GM12878 (cell line): Measurements from ENCODE around the gene FNDC3A. TPM values are rescaled to one million over a fixed set of nuclear protein-coding genes. Genes with fewer than 3 reads are reported as not detected.
A peak's percentile ranks its signal among the peaks of the same experiment; 100 is the strongest.

Experiments
- CEBPB ChIP-seq, 2 experiments: fragments of 150-350 bp in 1 of 2; IDR thresholded peaks; 2 replicates each; pipeline ENCODE4 v1.6.1; 2012 to 2014; ENCODE audit warnings: low read depth in 2 of 2, low read length in 2 of 2, borderline replicate concordance in 1 of 2, inconsistent platforms in 1 of 2
- HDAC6 ChIP-seq: fragments of 200-600 bp; sonication (generic); IDR thresholded peaks from one replicate; pipeline ENCODE4 v1.8.0; 2017; ENCODE audit warnings: antibody characterized with exemption; ENCODE audit not compliant: unreplicated experiment
- MEF2A ChIP-seq: IDR thresholded peaks from 2 replicates; pipeline ENCODE4 v1.6.1; 2011; ENCODE audit warnings: low read depth, mild to moderate bottlenecking, low read length, moderate library complexity; ENCODE audit not compliant: insufficient read depth
- MXI1 ChIP-seq: fragments of 150-350 bp; IDR thresholded peaks from 2 replicates; pipeline ENCODE4 v1.6.1; 2011; ENCODE audit warnings: low read depth, mild to moderate bottlenecking, inconsistent platforms, low read length, improper control_type of control experiment
- NR2C2 ChIP-seq: IDR thresholded peaks from 2 replicates; pipeline ENCODE4 v1.6.1; 2011; ENCODE audit warnings: borderline replicate concordance, low read depth; ENCODE audit not compliant: control insufficient read depth, insufficient read length
- PAX5 ChIP-seq: IDR thresholded peaks from 2 replicates; pipeline ENCODE4 v1.6.1; 2011; ENCODE audit warnings: low read depth, low read length, borderline replicate concordance
- POU2F2 ChIP-seq: IDR thresholded peaks from 3 replicates; pipeline ENCODE4 v1.6.1; 2011; ENCODE audit warnings: low read depth, mild to moderate bottlenecking, low read length, borderline replicate concordance
- RAD21 ChIP-seq: IDR thresholded peaks from 2 replicates; pipeline ENCODE4 v1.6.1; 2011; ENCODE audit warnings: mild to moderate bottlenecking, low read depth, low read length, moderate library complexity; ENCODE audit not compliant: insufficient read depth
- SMARCA5 ChIP-seq: fragments of 450-650 bp; IDR thresholded peaks from 2 replicates; pipeline ENCODE4 v1.6.1; 2017; ENCODE audit warnings: mild to moderate bottlenecking
- TAF1 ChIP-seq: IDR thresholded peaks from 2 replicates; pipeline ENCODE4 v1.6.1; 2011; ENCODE audit warnings: mild to moderate bottlenecking, low read depth, low read length, borderline replicate concordance
- ZNF274 ChIP-seq: IDR thresholded peaks from one replicate; pipeline ENCODE4 v1.8.0; 2011; ENCODE audit not compliant: insufficient read length, insufficient read depth
- polyA plus RNA-seq, 11 experiments: library from polyadenylated mRNA; depleted of rRNA in 4 of 11; unstranded in 6 of 11; stranded (reverse) in 5 of 11; fragments of >200 nt; fragmentation: Nextera tagmentation in 4 of 11; fragmentation: Illumina TruSeq in 1 of 11; extraction: Ambion mirVana in 4 of 11; extraction: Trizol in 1 of 11; gene quantifications; 1 replicate in 1 of 11; 2 replicates in 10 of 11; pipeline versions ENCODE4 v1.2.1 to v1.2.3, GENCODE V29; 2011 to 2016; ENCODE audit warnings: inconsistent platforms in 2 of 11, missing spikeins in 2 of 11, low read depth in 1 of 11
- total RNA-seq, 4 experiments: library from RNA; depleted of rRNA in 3 of 4; stranded (reverse); fragments of >200 nt in 3 of 4; fragmentation: Illumina TruSeq in 1 of 4; extraction: Trizol in 1 of 4; gene quantifications; 2 replicates each; pipeline versions ENCODE4 v1.2.1 to v1.2.3, GENCODE V29; 2013 to 2021
- TF ChIP-seq, protein P1 (sequence below), 3 experiments: IDR thresholded peaks in 2 of 3; conservative IDR thresholded peaks in 1 of 3; 2 replicates each; pipeline ENCODE4 v1.5.1; 2011; ENCODE audit warnings: low read depth in 3 of 3, low read length in 3 of 3, mild to moderate bottlenecking in 3 of 3, control low read depth in 2 of 3, moderate library complexity in 2 of 3, inconsistent platforms in 1 of 3, mixed read lengths in 1 of 3; ENCODE audit not compliant: control insufficient read depth in 2 of 3, insufficient read depth in 1 of 3; ENCODE audit errors: extremely low read depth in 1 of 3
- TF ChIP-seq, protein P2 (sequence below): IDR thresholded peaks from 2 replicates; pipeline ENCODE4 v1.6.1; 2012; ENCODE audit warnings: low read length, inconsistent platforms
- TF ChIP-seq, protein P3 (sequence below): fragments of 450-650 bp; formaldehyde crosslinking; IDR thresholded peaks from 2 replicates; pipeline ENCODE4 v1.4.0; 2020; ENCODE audit warnings: mild to moderate bottlenecking, moderate library complexity
- TF ChIP-seq, protein P4 (sequence below): fragments of 450-650 bp; IDR thresholded peaks from 2 replicates; pipeline ENCODE4 v1.6.1; 2016; ENCODE audit warnings: mild to moderate bottlenecking

The FNDC3A gene
- total and polyA plus RNA-seq, 10 of the 15 experiments (the other 5 are each of a cell fraction or from before 2014, with no cell fraction given), result 6.3 to 46.4 (median 22.8) TPM

DNA sequence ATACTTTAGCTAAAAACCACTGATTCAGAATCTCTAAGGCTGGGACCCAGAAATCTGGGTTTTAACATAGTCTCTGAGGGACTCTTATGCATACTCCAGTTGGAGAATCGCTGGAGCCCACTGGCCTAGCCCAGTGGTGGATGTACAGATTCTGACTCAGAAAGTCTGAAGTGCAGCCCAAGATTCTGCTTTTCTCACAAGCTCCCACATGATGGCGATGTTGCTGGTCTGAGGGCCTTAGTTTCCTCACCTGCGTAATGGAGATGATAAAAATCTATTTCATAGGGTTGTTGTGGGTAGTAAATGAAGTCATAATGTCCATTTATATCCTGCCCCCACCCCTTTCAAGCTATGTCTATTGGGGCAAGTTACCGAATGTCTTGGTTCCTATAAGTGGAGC lies 264.3 kb downstream of the FNDC3A start (continued):
- TF ChIP-seq, protein P1, sequence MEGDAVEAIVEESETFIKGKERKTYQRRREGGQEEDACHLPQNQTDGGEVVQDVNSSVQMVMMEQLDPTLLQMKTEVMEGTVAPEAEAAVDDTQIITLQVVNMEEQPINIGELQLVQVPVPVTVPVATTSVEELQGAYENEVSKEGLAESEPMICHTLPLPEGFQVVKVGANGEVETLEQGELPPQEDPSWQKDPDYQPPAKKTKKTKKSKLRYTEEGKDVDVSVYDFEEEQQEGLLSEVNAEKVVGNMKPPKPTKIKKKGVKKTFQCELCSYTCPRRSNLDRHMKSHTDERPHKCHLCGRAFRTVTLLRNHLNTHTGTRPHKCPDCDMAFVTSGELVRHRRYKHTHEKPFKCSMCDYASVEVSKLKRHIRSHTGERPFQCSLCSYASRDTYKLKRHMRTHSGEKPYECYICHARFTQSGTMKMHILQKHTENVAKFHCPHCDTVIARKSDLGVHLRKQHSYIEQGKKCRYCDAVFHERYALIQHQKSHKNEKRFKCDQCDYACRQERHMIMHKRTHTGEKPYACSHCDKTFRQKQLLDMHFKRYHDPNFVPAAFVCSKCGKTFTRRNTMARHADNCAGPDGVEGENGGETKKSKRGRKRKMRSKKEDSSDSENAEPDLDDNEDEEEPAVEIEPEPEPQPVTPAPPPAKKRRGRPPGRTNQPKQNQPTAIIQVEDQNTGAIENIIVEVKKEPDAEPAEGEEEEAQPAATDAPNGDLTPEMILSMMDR (IDR thresholded peaks at IDR 0.05 in 2 of 3, conservative IDR thresholded peaks at IDR 0.05 in 1 of 3; ENCODE audit: control insufficient read depth in 2 of 3, extremely low read depth in 1 of 3, insufficient read depth in 1 of 3, low read depth in 3 of 3, low read length in 3 of 3), result peak; percentile 63 to 70 (median 65)
- no peak for TF ChIP-seq TAF1
- no peak for TF ChIP-seq MXI1
- TF ChIP-seq PAX5, result no peak
- no peak for TF ChIP-seq ZNF274
- TF ChIP-seq SMARCA5, result no peak
- TF ChIP-seq, protein P2, sequence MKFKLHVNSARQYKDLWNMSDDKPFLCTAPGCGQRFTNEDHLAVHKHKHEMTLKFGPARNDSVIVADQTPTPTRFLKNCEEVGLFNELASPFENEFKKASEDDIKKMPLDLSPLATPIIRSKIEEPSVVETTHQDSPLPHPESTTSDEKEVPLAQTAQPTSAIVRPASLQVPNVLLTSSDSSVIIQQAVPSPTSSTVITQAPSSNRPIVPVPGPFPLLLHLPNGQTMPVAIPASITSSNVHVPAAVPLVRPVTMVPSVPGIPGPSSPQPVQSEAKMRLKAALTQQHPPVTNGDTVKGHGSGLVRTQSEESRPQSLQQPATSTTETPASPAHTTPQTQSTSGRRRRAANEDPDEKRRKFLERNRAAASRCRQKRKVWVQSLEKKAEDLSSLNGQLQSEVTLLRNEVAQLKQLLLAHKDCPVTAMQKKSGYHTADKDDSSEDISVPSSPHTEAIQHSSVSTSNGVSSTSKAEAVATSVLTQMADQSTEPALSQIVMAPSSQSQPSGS, result no peak
- TF ChIP-seq, protein P3, sequence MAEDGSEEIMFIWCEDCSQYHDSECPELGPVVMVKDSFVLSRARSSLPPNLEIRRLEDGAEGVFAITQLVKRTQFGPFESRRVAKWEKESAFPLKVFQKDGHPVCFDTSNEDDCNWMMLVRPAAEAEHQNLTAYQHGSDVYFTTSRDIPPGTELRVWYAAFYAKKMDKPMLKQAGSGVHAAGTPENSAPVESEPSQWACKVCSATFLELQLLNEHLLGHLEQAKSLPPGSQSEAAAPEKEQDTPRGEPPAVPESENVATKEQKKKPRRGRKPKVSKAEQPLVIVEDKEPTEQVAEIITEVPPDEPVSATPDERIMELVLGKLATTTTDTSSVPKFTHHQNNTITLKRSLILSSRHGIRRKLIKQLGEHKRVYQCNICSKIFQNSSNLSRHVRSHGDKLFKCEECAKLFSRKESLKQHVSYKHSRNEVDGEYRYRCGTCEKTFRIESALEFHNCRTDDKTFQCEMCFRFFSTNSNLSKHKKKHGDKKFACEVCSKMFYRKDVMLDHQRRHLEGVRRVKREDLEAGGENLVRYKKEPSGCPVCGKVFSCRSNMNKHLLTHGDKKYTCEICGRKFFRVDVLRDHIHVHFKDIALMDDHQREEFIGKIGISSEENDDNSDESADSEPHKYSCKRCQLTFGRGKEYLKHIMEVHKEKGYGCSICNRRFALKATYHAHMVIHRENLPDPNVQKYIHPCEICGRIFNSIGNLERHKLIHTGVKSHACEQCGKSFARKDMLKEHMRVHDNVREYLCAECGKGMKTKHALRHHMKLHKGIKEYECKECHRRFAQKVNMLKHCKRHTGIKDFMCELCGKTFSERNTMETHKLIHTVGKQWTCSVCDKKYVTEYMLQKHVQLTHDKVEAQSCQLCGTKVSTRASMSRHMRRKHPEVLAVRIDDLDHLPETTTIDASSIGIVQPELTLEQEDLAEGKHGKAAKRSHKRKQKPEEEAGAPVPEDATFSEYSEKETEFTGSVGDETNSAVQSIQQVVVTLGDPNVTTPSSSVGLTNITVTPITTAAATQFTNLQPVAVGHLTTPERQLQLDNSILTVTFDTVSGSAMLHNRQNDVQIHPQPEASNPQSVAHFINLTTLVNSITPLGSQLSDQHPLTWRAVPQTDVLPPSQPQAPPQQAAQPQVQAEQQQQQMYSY (CRISPR knock-in tag), result no peak
- no peak for TF ChIP-seq NR2C2
- TF ChIP-seq, protein P4, sequence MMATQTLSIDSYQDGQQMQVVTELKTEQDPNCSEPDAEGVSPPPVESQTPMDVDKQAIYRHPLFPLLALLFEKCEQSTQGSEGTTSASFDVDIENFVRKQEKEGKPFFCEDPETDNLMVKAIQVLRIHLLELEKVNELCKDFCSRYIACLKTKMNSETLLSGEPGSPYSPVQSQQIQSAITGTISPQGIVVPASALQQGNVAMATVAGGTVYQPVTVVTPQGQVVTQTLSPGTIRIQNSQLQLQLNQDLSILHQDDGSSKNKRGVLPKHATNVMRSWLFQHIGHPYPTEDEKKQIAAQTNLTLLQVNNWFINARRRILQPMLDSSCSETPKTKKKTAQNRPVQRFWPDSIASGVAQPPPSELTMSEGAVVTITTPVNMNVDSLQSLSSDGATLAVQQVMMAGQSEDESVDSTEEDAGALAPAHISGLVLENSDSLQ, result no peak
- TF ChIP-seq CEBPB (IDR thresholded peaks at IDR 0.05; ENCODE audit: borderline replicate concordance in 1 of 2, low read depth in 2 of 2, low read length in 2 of 2), result no peak
- no peak for TF ChIP-seq MEF2A
- TF ChIP-seq RAD21, result peak; percentile 63
- TF ChIP-seq HDAC6, result no peak
- TF ChIP-seq POU2F2, result no peak
